ENCODE results near the gene FAM107B. TPM values are rescaled to one million over a fixed set of nuclear protein-coding genes. Genes with fewer than 3 reads are reported as not detected.

FAM107B gene
- total RNA-seq, 1 experiment from 2014 or later = 24.5 TPM

GRCh38 chr10:14758451-14758850, 16.2 kb downstream of the FAM107B start:
- no peak overlapping the region for H4K5ac ChIP-seq (ENCODE audit: insufficient read length, low read depth, low read length)
- no peak overlapping the region for H2AK5ac ChIP-seq (ENCODE audit: insufficient read length, low read length)
- H2BK15ac ChIP-seq (ENCODE audit: low read depth, low read length) = no peak overlapping the region
- H3K23me2 ChIP-seq (ENCODE audit: insufficient read length, low read depth, low read length, poor library complexity, severe bottlenecking) = no peaks in the 10 kb centered on the region
- H2AFZ ChIP-seq (ENCODE audit: low read length) = no peak overlapping the region
- H3K27me3 ChIP-seq (ENCODE audit: insufficient read depth, low read length) = no peaks in the 10 kb centered on the region
- no peak overlapping the region for H3K27ac ChIP-seq (ENCODE audit: insufficient read length, low read depth, low read length)
- no peak overlapping the region for H4K8ac ChIP-seq (replicated peaks; ENCODE audit: insufficient read length, low read depth, low read length)
- no peaks in the 10 kb centered on the region for H3K4me1 ChIP-seq (ENCODE audit: insufficient read depth, low read length)
- H4K91ac ChIP-seq (ENCODE audit: insufficient read length, low read depth, low read length) = no peak overlapping the region
- no peak overlapping the region for H3K4me3 Mint-ChIP-seq
- H3K4me1 Mint-ChIP-seq = no peaks in the 10 kb centered on the region
- no peak overlapping the region for H3K23ac ChIP-seq (ENCODE audit: insufficient read length, low read depth, low read length)
- H3K9ac ChIP-seq (ENCODE audit: extremely low read depth, insufficient read length, low read length) = no peak overlapping the region
- no peak overlapping the region for H2BK20ac ChIP-seq (ENCODE audit: low read depth, low read length, poor library complexity, severe bottlenecking)
- H3K36me3 Mint-ChIP-seq (ENCODE audit: insufficient read depth in 1 of 3, low read depth in 3 of 3) = no peaks in the 10 kb centered on the region; a peak in 1 of 7 replicates
- H3K56ac ChIP-seq (ENCODE audit: insufficient read length, low read depth, low read length) = no peak overlapping the region
- DNase-seq = no peak
- H3K27ac Mint-ChIP-seq = no peak overlapping the region
- no peak overlapping the region for H3K18ac ChIP-seq (ENCODE audit: insufficient read length, low read depth, low read length)
- no peak overlapping the region for H2BK12ac ChIP-seq (ENCODE audit: insufficient read length, low read depth, low read length)
- peaks cover 3 to 4% of the 10 kb centered on the region in 2 experiments; a peak in 3 of 5 replicates for H3K9me3 Mint-ChIP-seq
- H3K14ac ChIP-seq (ENCODE audit: insufficient read depth, low read length) = no peak overlapping the region
- no peak overlapping the region for H3T11ph ChIP-seq (ENCODE audit: low read length)
- H3K4ac ChIP-seq (ENCODE audit: low read depth, low read length) = no peak overlapping the region
- H2BK120ac ChIP-seq (ENCODE audit: low read depth, low read length, poor library complexity, severe bottlenecking) = no peak overlapping the region
- no CpG with 5 or more reads among the region's 9 CpGs for WGBS (ENCODE audit: extremely low coverage, insufficient read length, low lambda C conversion rate)
- H2BK5ac ChIP-seq (ENCODE audit: insufficient read length, low read length) = no peak overlapping the region
- H3K27me3 Mint-ChIP-seq (ENCODE audit: low read depth) = no peaks in the 10 kb centered on the region; the same call in 1 of the 2 replicates
- H3K79me2 ChIP-seq (ENCODE audit: insufficient read depth, low read length) = no peaks in the 10 kb centered on the region; the same call in 1 of the 2 replicates
- H3K79me1 ChIP-seq (ENCODE audit: insufficient read depth, low read depth, low read length, poor library complexity, severe bottlenecking) = no peaks in the 10 kb centered on the region
- TF ChIP-seq CTCF (conservative IDR thresholded peaks at IDR 0.05) = no peak
- H3K9me3 ChIP-seq (ENCODE audit: control insufficient read depth, low read depth, low read length) = no peaks in the 10 kb centered on the region
- H3K4me2 ChIP-seq (ENCODE audit: insufficient read depth, insufficient read length, low read length) = no peak overlapping the region
- H4K20me1 ChIP-seq (ENCODE audit: control insufficient read depth, insufficient read depth, insufficient read length) = no peaks in the 10 kb centered on the region

Measured in H9 (cell line).